Smooth muscle cell (in vitro differentiated cells): ENCODE measurements around the gene ANKRD44. TPM values are rescaled to one million over a fixed set of nuclear protein-coding genes. Genes with fewer than 3 reads are reported as not detected.

ENCODE experiments used
- DNase-seq: peaks from one replicate; lab custom pipeline; 2025; ENCODE audit not compliant: unreplicated experiment; lab: John Stamatoyannopoulos, UW
- H2AFZ ChIP-seq: fragments of 200-600 bp; sonication (generic); 2 replicates; pipeline ENCODE4 v1.6.0; 2016; ENCODE audit warnings: antibody characterized with exemption, low read depth, mild to moderate bottlenecking
- H3F3A ChIP-seq: fragments of 200-600 bp; sonication (generic); 2 replicates; pipeline ENCODE4 v1.6.0; 2017; ENCODE audit warnings: antibody characterized with exemption, low read depth
- H3K27ac ChIP-seq: fragments of 200-600 bp; sonication (generic); 2 replicates; pipeline ENCODE4 v1.5.1; 2016; ENCODE audit warnings: low read depth, mild to moderate bottlenecking
- H3K27me3 ChIP-seq: fragments of 200-600 bp; sonication (generic); 2 replicates; pipeline ENCODE4 v1.6.1; 2016; ENCODE audit warnings: low read depth, mild to moderate bottlenecking
- H3K36me3 ChIP-seq: fragments of 200-600 bp; sonication (generic); 2 replicates; pipeline ENCODE4 v1.5.1; 2016; ENCODE audit warnings: low read depth
- H3K4me1 ChIP-seq: fragments of 200-600 bp; sonication (generic); 2 replicates; pipeline ENCODE4 v1.5.1; 2016; ENCODE audit warnings: low read depth
- H3K4me2 ChIP-seq: fragments of 200-600 bp; sonication (generic); 2 replicates; pipeline ENCODE4 v1.6.0; 2016; ENCODE audit warnings: mild to moderate bottlenecking
- H3K4me3 ChIP-seq: fragments of 200-600 bp; sonication (generic); 2 replicates; pipeline ENCODE4 v1.5.1; 2016; ENCODE audit warnings: mild to moderate bottlenecking
- H3K79me2 ChIP-seq: fragments of 200-600 bp; sonication (generic); 2 replicates; pipeline ENCODE4 v1.6.0; 2016; ENCODE audit warnings: low read depth, mild to moderate bottlenecking
- H3K9ac ChIP-seq: fragments of 200-600 bp; sonication (generic); 2 replicates; pipeline ENCODE4 v1.6.0; 2016; ENCODE audit warnings: low read depth
- H3K9me3 ChIP-seq: fragments of 200-600 bp; sonication (generic); replicated peaks from 2 replicates; pipeline ENCODE4 v1.5.1; 2016; ENCODE audit warnings: low read depth
- H4K20me1 ChIP-seq: fragments of 200-600 bp; sonication (generic); 2 replicates; pipeline ENCODE4 v1.6.0; 2016; ENCODE audit warnings: low read depth
- WGBS: methylation state at CpG from one replicate; pipeline ENCODE4 v1.1.7; 2016; ENCODE audit warnings: low lambda C conversion rate; 5-methylcytosine and 5-hydroxymethylcytosine counted together
- polyA plus RNA-seq: library from polyadenylated mRNA; unstranded; fragments of >200 nt; fragmentation: Nextera tagmentation; extraction: Ambion mirVana; gene quantifications from 2 replicates; pipeline ENCODE4 v1.2.1, GENCODE V29; 2016
- total RNA-seq: library from RNA; depleted of rRNA; stranded (reverse); fragments of >200 nt; gene quantifications from 2 replicates; pipeline ENCODE4 v1.2.3, GENCODE V29; 2014
- TF ChIP-seq, protein P1 (sequence below): fragments of 200-600 bp; sonication (generic); IDR thresholded peaks from 2 replicates; pipeline ENCODE4 v1.5.1; 2017; ENCODE audit warnings: borderline replicate concordance, mild to moderate bottlenecking, antibody characterized with exemption; ENCODE audit not compliant: insufficient read depth, poor library complexity, severe bottlenecking

ANKRD44 gene
- total and polyA plus RNA-seq, 2 experiments from 2014 or later: 3.6 to 5.5 TPM

DNA sequence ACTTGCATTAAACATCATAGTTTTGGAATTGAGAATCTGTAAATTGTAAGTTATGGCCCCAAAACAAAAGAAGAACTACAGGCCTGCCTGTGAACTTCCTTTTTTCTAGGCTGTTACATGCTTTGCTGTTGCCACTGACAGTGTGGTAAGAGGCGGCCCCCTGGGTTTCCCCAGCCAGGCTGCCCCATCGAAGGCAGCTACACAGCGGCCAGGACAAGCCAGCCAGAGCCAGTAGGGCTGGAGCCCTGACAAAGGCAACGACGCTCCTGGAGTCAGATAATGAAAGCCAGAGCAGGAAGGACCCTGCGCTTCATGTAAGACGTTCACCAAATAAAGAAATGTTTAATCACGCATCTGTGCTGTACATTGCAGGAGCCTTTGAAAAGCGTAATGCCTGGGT lies 55.0 kb downstream of the ANKRD44 start:
- H3K79me2 ChIP-seq: no peaks in the 10 kb centered on the region
- DNase-seq: peak; percentile 16
- H3F3A ChIP-seq: no peaks in the 10 kb centered on the region
- peak overlapping the region; percentile 22 for H3K9ac ChIP-seq
- no peaks in the 10 kb centered on the region for H3K9me3 ChIP-seq
- peak overlapping the region; percentile 12 for H3K4me3 ChIP-seq
- H3K27ac ChIP-seq: peak overlapping the region; percentile 35
- H2AFZ ChIP-seq: peak overlapping the region; percentile 87
- H3K4me1 ChIP-seq: peaks cover 23% of the 10 kb centered on the region
- H3K4me2 ChIP-seq: peak overlapping the region; percentile 68
- 25% methylated on average over 9 of the region's 9 CpGs for WGBS
- H4K20me1 ChIP-seq: no peaks in the 10 kb centered on the region
- no peaks in the 10 kb centered on the region for H3K36me3 ChIP-seq
- no peaks in the 10 kb centered on the region for H3K27me3 ChIP-seq
- TF ChIP-seq, protein P1, sequence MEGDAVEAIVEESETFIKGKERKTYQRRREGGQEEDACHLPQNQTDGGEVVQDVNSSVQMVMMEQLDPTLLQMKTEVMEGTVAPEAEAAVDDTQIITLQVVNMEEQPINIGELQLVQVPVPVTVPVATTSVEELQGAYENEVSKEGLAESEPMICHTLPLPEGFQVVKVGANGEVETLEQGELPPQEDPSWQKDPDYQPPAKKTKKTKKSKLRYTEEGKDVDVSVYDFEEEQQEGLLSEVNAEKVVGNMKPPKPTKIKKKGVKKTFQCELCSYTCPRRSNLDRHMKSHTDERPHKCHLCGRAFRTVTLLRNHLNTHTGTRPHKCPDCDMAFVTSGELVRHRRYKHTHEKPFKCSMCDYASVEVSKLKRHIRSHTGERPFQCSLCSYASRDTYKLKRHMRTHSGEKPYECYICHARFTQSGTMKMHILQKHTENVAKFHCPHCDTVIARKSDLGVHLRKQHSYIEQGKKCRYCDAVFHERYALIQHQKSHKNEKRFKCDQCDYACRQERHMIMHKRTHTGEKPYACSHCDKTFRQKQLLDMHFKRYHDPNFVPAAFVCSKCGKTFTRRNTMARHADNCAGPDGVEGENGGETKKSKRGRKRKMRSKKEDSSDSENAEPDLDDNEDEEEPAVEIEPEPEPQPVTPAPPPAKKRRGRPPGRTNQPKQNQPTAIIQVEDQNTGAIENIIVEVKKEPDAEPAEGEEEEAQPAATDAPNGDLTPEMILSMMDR: no peak

DNA sequence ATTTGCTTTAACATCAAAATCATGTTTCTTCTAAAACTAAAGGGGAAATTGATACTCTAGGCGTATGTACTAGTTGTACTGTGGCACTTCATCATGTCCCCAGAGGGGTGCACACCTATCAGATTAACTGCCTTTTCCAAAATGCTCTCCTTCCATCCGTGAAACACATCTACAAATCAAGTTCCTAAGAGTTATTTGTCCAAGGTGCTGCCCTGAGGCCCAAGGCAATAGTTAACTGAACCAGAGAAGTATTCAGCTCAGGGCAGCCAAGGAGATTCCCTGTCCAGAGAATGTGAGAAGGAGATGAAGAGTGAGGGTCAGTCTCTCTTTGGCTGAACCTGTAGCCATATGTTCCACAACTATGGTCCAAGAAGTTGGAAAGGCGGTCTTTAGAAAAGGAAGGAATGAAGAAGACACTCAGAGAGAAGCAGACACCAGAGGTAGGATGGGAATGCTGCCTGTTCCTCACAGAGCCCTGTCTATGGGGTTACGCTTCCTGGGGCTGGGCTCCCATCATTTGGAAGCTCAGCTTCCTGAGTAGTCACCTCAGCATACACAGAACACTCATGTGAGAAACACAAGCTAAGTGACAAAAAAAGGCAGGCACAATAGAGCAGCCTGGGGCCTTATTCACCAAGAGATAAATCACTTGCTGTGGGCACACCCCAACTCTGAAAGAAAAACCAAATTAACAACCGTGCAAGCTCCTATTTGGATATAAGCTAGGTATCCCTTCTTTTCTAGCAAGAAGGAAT lies 55.6 kb downstream of the ANKRD44 start:
- H3K27me3 ChIP-seq: no peaks in the 10 kb centered on the region
- no peaks in the 10 kb centered on the region for H3K9me3 ChIP-seq
- H4K20me1 ChIP-seq: no peaks in the 10 kb centered on the region
- TF ChIP-seq, protein P1: no peak
- H3K36me3 ChIP-seq: no peaks in the 10 kb centered on the region
- no peaks in the 10 kb centered on the region for H3F3A ChIP-seq
- no peak for DNase-seq
- whole genome bisulfite sequencing: 89% methylated on average over 5 of the region's 5 CpGs
- H3K4me3 ChIP-seq: peak overlapping the region; percentile 12
- no peaks in the 10 kb centered on the region for H3K79me2 ChIP-seq
- peak overlapping the region; percentile 68 for H3K4me2 ChIP-seq
- H3K4me1 ChIP-seq: peaks cover 23% of the 10 kb centered on the region
- peak overlapping the region; percentile 87 for H2AFZ ChIP-seq
- H3K27ac ChIP-seq: peak overlapping the region; percentile 35
- no peak overlapping the region for H3K9ac ChIP-seq

DNA sequence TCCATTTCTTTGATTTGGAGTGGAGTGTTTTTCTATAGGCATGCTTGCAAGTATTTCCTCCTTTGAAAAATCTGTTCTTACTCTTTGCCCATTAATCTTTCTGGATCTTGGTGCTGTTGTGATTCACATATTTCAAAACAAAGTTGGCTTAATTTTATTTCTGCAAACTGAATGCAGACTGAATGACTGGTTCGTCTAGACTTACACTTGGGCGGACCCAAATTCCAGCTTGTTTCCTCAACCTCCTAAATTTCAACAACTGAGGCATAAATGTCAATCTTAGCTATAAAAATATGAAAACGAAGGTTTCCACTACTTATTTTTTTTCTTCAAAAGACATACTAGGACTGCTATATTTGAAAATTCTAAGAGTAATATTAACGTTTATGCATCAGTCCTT lies 59.0 kb downstream of the ANKRD44 start:
- H3F3A ChIP-seq: no peaks in the 10 kb centered on the region
- H3K4me3 ChIP-seq: no peak overlapping the region
- no peaks in the 10 kb centered on the region for H4K20me1 ChIP-seq
- H3K36me3 ChIP-seq: no peaks in the 10 kb centered on the region
- no peaks in the 10 kb centered on the region for H3K79me2 ChIP-seq
- H3K4me2 ChIP-seq: peak overlapping the region; percentile 72
- H3K9me3 ChIP-seq: no peaks in the 10 kb centered on the region
- peak overlapping the region; percentile 68 for H3K27ac ChIP-seq
- no peak for DNase-seq
- H3K4me1 ChIP-seq: peaks cover 23% of the 10 kb centered on the region
- 71% methylated on average over 4 of the region's 4 CpGs for WGBS
- H3K9ac ChIP-seq: no peak overlapping the region
- H2AFZ ChIP-seq: no peak overlapping the region
- TF ChIP-seq, protein P1: no peak
- H3K27me3 ChIP-seq: no peaks in the 10 kb centered on the region

DNA sequence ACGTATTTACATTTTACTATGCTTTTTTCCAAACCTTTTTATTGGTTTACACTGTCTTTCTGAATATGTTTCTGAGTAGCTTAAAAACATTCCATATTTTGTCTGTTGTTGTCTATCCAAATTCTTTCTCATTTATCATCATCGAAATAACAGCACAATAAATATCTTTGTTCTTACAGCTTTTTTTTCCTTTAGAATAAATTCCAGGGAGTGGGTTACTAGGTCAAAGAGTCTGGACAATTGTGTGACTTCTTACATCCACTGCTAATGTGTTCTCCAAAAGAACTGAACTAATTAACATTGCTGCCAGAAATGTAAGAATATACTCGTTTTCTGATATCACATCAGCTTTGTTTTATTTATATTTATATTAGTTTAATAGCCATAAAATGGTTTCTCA lies 59.4 kb downstream of the ANKRD44 start:
- no peak overlapping the region for H3K9ac ChIP-seq
- H3K36me3 ChIP-seq: no peaks in the 10 kb centered on the region
- TF ChIP-seq, protein P1: no peak
- no peaks in the 10 kb centered on the region for H4K20me1 ChIP-seq
- H3F3A ChIP-seq: no peaks in the 10 kb centered on the region
- no peaks in the 10 kb centered on the region for H3K9me3 ChIP-seq
- H3K4me2 ChIP-seq: peak overlapping the region; percentile 72
- 58% methylated on average over 3 of the region's 3 CpGs for WGBS
- no peak overlapping the region for H3K4me3 ChIP-seq
- H3K27me3 ChIP-seq: no peaks in the 10 kb centered on the region
- H3K27ac ChIP-seq: peak overlapping the region; percentile 68
- DNase-seq: no peak
- H3K4me1 ChIP-seq: peaks cover 20% of the 10 kb centered on the region
- no peak overlapping the region for H2AFZ ChIP-seq
- H3K79me2 ChIP-seq: no peaks in the 10 kb centered on the region
